ENCODE measurements around the gene PRM3.

PRM3 gene

GRCh38 chr16:11224096-11224893 lies 49.1 kb downstream of the PRM3 start:
- DNase-seq, result peak; percentile 86
